Body of pancreas (tissue), 4 donors: ENCODE results near the gene DVL1.

Experiments
- POLR2A ChIP-seq, 3 donors: fragments of 450-650 bp; IDR thresholded peaks; one replicate each; pipeline ENCODE4 v1.6.1; 2016; ENCODE audit warnings: antibody characterized with exemption in 3 of 3, mild to moderate bottlenecking in 2 of 3
- TF ChIP-seq, protein P1 (sequence below), 7 experiments: fragments of 450-650 bp in 4 of 7; fragments of 200-600 bp in 3 of 7; sonication (generic) in 3 of 7; IDR thresholded peaks; one replicate each; pipeline ENCODE4 v1.5.1; 2016 to 2019; ENCODE audit warnings: antibody characterized with exemption in 7 of 7

- TF ChIP-seq, protein P1, sequence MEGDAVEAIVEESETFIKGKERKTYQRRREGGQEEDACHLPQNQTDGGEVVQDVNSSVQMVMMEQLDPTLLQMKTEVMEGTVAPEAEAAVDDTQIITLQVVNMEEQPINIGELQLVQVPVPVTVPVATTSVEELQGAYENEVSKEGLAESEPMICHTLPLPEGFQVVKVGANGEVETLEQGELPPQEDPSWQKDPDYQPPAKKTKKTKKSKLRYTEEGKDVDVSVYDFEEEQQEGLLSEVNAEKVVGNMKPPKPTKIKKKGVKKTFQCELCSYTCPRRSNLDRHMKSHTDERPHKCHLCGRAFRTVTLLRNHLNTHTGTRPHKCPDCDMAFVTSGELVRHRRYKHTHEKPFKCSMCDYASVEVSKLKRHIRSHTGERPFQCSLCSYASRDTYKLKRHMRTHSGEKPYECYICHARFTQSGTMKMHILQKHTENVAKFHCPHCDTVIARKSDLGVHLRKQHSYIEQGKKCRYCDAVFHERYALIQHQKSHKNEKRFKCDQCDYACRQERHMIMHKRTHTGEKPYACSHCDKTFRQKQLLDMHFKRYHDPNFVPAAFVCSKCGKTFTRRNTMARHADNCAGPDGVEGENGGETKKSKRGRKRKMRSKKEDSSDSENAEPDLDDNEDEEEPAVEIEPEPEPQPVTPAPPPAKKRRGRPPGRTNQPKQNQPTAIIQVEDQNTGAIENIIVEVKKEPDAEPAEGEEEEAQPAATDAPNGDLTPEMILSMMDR (IDR thresholded peaks at IDR 0.05): no peak
- no peak for TF ChIP-seq POLR2A (IDR thresholded peaks at IDR 0.05)
Observed at GRCh38 chr1:1373051-1373814, 24.0 kb upstream of the DVL1 start.
